GM12875 (cell line): ENCODE results near the gene RBL2.

Source experiments
- H3K4me3 ChIP-seq: one replicate; pipeline ENCODE4 v1.5.1; 2011; ENCODE audit warnings: low read depth, low read length, control low read depth
- TF ChIP-seq, protein P1 (sequence below): IDR thresholded peaks from 2 replicates; pipeline ENCODE4 v1.5.1; 2011; ENCODE audit warnings: low read depth, mild to moderate bottlenecking, control low read depth, inconsistent platforms, low read length, moderate library complexity, borderline replicate concordance; ENCODE audit not compliant: insufficient read depth

The RBL2 gene

DNA sequence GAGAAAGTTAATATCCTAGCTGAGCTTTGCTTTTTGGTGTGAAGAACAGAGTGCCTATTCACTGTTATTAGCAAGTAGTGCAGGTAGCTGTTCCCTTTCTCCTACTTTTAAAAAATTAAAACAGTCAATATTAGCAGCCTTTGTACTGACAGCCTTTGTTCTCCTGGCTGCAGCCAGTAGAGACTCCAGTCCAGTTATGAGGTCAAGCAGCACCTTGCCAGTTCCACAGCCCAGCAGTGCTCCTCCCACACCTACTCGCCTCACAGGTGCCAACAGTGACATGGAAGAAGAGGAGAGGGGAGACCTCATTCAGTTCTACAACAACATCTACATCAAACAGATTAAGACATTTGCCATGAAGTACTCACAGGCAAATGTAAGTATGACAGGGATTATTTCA lies 46.1 kb downstream of the RBL2 start:
- TF ChIP-seq, protein P1, sequence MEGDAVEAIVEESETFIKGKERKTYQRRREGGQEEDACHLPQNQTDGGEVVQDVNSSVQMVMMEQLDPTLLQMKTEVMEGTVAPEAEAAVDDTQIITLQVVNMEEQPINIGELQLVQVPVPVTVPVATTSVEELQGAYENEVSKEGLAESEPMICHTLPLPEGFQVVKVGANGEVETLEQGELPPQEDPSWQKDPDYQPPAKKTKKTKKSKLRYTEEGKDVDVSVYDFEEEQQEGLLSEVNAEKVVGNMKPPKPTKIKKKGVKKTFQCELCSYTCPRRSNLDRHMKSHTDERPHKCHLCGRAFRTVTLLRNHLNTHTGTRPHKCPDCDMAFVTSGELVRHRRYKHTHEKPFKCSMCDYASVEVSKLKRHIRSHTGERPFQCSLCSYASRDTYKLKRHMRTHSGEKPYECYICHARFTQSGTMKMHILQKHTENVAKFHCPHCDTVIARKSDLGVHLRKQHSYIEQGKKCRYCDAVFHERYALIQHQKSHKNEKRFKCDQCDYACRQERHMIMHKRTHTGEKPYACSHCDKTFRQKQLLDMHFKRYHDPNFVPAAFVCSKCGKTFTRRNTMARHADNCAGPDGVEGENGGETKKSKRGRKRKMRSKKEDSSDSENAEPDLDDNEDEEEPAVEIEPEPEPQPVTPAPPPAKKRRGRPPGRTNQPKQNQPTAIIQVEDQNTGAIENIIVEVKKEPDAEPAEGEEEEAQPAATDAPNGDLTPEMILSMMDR: no peak
- H3K4me3 ChIP-seq: no peak overlapping the region

GRCh38 chr16:53482123-53482522 lies 47.9 kb downstream of the RBL2 start:
- TF ChIP-seq, protein P1: no peak
- no peak overlapping the region for H3K4me3 ChIP-seq

DNA sequence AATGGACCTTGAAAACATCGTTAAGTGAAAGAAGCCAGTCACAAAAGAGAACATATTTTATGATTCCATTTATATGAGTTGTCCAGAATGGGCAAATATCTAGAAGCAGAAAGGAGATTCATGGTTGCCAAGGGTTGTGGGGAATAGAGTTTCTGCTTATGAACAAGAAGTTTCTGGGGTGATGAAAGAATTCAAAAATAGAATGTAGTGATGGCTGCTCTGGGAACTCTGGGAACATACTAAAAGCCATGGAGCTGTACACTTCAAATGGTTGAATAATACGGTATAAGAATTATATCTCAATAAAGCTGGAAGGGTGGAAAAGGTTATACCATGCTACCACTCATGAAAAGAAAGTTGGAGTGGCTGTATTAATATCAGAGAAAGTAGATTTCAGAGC lies 50.3 kb downstream of the RBL2 start:
- TF ChIP-seq, protein P1: no peak
- H3K4me3 ChIP-seq: no peak overlapping the region

DNA sequence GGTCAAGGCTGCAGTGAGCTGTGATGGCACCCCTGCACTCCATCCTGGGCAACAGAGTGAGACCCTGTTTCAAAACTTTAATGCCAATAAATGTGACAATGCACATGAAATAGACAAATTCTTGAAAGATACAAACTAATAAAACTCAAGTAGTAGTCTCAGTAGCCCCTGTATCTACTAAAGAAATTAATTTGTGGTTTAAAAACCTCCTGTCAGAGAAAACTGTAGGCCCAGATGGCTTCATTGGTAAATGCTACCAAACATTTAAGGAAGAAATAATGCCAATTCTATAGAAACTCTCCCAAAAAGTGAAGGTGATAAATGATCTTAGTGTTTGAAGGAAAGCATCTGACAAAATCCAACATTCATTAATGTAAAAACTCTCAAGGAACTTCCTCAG lies 52.0 kb downstream of the RBL2 start:
- H3K4me3 ChIP-seq: no peak overlapping the region
- TF ChIP-seq, protein P1: no peak

DNA sequence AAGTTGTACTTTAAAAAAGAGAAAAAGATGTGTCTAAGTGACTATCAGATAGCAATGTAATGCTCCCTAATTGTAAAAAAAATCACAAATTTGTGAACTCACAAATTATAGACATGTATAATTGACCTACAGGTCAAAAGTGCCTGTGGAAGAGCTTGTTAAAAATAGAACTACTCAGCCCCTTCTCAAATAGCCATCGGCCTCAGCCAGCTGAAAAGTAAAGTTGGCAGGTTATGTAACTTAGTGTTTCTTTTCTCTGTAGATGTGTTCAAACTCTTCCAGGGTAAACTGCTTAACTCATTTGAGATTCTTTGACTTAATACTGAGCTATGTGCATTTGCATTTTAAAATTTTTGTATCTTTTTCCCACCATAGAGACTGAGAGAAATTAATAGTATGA lies 55.5 kb downstream of the RBL2 start:
- no peak overlapping the region for H3K4me3 ChIP-seq
- TF ChIP-seq, protein P1: no peak

- TF ChIP-seq, protein P1: no peak
- H3K4me3 ChIP-seq: no peak overlapping the region
These were observed 58.2 kb downstream of the RBL2 start for GRCh38 chr16:53492503-53492902.

DNA sequence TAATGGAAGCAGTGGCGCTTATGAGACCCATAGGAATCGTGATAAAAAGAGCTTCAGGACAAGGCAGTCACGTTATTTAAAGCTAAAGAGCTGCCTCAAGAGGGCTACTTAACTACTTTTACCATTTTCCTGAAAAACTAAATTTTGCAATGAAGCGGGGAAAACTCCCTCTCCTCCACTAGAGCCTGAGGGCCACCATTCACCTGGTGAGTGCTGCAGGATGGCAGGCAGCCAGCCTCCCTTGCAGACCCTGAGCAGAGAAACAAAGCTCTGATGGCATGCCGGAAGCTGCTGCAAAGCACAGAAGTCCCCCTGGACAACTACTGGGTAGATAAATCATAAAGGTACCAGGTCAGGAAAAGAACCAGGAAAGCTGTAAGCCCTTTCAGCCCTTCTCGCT lies 60.4 kb downstream of the RBL2 start:
- H3K4me3 ChIP-seq: no peak overlapping the region
- TF ChIP-seq, protein P1: no peak
